GM19467 (cell line): ENCODE measurements around the gene BANF1.
"Not testable (repeated sequence)": the region's sequence is repeated elsewhere in the genome, so short reads cannot be mapped to it uniquely, and the experiment has no call there.

Source experiments
- ATAC-seq: cut with Tn5 transposase; IDR thresholded peaks from one replicate; pipeline ENCODE4 v1.9.1; 2021; ENCODE audit warnings: mild to moderate bottlenecking, moderate library complexity; ENCODE audit not compliant: unreplicated experiment

Gene BANF1

DNA sequence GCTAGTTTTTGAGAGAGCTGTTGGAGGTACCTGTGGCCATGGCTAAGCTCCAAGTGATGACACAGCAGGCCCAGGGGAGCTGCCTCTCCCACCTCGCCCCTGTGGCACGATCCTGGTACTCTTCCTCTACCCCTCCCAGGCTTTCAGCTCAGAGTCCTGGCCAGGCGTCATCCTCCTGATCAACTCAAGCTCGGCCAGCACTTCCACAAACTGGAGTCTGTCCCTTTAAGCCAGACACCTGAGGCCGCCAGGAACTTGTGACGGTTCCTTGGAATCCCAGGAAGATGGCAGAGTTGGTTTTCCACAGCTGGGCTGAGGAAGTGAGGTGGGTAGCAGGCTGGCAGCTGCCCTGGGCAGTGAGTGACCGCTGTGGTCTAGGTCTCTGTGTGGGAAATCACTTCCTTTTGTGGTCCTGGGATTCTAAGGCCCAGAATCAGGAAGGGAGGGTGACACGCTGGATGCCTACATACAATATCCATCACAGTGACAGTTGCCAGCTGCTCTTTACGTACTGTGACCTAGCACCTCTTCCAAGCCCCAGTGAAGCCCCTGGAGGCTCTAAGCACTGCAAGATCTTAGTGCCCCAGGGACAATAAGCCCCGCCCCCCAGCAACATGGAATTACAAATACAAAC, 6.3 kb downstream of the BANF1 start:
- ATAC-seq, result no peak

DNA sequence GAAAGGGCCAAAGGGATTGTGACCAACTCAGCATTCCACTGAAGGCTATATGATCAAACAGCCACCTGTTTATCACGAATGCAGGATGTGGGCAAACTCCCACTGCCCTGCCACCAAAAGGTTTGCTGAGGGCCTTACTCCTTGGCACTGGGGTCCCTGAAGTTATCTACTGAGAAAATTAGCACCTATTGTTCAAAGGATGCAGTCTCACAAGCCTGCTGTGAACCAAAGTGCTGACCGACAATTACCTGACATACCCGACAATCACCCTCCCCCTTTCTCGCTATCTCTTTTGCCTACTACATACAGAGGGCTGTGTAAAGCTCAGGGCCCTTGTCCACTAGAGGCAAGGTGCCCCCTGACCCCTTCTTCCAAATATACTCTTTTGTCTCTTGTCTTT, 7.7 kb downstream of the BANF1 start:
- not testable (repeated sequence) for ATAC-seq

DNA sequence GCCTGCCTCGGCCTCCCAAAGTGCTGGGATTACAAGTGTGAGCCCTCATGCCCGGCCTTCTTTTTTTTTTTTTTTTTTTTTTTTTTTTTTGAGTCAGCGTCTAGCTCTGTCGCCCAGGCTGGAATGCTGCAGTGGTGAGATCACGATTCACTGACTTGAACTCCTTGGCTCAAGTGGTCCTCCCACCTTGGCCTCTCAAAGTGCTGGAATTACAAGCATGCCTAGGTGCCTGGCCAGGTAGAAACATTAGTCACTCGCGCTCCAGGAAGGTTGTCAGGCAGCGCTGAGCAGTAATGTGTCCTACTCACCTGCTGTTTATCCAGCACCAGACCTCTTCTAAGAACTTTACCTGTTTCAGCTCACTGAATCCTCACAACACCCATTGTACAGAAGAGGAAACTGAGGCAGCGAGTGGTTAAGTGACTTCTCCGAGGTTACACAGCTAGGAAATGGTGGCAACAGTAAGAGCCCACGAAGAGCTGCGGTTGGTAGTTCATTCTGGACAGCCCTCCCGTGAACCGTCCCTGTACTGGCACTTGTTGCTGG, 9.0 kb downstream of the BANF1 start:
- no peak for ATAC-seq

DNA sequence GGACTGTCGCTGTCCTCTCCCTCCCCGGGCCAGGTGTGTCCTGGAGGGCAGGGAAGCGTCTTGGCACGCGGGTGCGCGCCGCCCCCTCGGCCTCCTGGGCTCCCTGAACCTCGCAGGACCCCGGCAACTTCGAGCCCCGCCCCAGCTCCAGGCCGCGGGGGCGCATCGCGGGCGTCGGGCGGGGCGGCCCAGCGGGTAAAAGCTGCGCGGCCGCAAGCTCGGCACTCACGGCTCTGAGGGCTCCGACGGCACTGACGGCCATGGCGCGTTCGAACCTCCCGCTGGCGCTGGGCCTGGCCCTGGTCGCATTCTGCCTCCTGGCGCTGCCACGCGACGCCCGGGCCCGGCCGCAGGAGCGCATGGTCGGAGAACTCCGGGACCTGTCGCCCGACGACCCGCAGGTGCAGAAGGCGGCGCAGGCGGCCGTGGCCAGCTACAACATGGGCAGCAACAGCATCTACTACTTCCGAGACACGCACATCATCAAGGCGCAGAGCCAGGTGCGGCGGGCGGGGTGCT, 9.5 kb downstream of the BANF1 start, which contains the start of gene CST6:
Gene CST6 (plus strand): TSS at position 224 of the 519 bp plus-strand sequence. CDS start 37 bp downstream, at position 261.
- ATAC-seq, result no peak

DNA sequence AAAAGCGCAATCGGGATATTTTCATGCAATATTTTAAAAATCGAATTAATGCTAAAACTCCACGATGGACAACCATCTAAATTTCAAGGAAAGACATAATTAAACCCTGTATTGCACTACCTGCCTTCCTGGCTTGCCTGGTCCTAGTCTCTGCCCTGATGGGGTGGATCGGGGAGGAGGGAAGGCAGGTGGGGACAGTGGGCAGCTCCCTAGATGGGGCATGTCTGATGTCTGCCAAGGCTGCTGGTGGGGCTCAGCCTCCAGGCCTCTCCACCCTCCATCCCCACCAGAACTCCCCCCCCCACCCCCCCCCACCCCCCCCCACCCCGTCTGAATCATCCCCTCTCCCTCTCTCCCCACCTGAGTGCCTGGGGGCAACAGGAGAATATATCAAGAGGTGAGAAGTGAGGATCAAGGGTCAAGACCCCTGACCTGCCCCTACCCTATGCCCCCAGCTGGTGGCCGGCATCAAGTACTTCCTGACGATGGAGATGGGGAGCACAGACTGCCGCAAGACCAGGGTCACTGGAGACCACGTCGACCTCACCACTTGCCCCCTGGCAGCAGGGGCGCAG, 10.2 kb downstream of the BANF1 start:
- ATAC-seq, result no peak

DNA sequence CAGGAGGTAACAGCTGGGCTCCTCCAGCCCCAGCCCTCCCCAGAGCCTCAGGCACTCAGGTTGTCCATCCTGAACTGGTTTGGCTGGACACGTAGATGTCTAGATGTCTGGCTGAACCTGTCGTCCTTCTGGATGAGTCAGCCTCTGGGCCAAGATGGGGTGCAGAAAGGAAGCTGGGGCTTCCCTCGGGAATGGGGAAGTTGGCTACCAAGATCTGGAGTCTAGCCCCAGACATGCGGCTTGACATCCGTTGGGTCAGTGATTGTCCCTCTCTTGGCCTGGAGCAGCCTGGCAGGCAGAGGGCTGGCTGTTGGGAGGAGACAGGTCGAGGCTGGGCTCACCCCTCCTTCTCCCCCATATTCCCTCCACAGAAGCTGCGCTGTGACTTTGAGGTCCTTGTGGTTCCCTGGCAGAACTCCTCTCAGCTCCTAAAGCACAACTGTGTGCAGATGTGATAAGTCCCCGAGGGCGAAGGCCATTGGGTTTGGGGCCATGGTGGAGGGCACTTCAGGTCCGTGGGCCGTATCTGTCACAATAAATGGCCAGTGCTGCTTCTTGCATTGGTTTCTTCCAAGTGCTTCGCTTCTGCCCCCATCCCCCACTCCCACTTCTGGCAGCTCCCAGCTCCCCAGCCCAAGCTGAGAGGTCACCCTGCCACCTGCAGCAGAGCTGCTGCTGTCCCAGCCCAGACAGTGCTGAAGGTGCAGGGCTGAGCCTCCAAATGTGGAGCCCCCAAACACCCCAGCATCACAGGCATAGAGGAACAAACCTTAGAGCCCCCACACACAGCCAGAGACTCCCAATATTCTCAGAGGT, 10.9 kb downstream of the BANF1 start:
- no peak for ATAC-seq

DNA sequence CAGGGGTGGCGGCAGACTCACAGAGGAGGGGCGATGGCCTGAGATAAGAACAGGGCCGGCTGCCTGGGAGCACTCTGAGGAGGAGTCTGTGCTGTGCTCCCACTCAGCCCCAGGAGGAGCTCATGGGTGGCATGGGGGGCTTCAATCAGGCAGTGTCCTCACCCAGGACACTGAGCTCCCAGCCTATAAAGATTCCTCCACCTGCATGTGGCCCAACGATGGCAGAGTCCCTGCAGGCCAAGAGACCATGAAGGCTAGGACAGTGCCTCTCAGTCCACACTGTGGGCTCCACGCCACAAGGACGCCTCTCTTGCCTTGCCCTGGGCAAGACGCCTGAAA, 11.4 kb downstream of the BANF1 start:
- ATAC-seq, result no peak

DNA sequence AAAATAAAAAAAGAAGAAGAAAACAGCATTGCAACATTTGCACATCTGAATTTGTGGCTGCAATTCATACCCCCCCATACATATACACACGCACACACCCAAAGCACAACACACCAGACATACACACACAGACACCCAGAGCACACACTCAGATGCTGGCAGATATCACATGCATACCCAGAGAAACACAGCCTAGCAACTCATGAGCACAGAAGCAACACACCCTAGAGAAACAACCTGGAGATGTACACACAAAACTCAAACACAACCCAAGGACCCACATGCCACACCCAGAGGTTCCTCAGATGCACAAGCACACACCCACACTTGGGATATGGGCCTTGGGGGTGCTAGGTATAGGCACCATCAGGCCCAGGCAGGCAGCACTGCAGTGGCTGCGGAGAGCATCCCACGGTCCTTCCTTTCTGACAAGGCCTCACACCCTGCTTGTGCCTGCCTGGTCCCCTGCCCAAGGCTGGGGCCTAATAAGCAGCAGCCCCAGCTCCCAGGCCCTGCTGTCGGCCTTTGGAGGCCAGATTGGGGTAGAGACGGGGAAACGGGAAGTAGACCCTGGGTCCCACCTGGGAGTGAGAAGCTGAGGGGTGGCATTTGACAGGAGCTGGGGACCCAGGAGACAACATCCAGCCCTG, 12.6 kb downstream of the BANF1 start:
- no peak for ATAC-seq

DNA sequence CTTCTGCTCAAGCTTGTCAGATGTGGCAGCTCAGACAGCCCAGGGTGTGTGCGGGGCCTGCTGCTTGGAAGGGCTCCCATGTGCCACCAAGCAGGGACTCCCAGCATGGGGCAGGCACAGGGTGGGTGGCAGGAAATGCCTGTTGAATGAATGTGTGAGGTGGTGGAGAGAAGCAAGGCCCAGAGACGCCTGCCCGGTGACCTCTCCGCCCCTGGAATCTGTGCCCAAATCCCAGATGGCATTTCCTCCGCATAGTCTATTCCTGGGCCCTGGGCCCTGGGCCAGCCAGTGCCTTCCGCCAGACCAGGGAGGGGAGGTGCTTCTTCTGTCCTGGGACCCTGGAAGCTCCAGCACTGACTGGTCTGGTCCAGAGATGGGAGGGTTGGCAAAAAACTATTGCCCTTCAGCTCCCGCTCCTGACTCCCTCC, 13.2 kb downstream of the BANF1 start:
- no peak for ATAC-seq

DNA sequence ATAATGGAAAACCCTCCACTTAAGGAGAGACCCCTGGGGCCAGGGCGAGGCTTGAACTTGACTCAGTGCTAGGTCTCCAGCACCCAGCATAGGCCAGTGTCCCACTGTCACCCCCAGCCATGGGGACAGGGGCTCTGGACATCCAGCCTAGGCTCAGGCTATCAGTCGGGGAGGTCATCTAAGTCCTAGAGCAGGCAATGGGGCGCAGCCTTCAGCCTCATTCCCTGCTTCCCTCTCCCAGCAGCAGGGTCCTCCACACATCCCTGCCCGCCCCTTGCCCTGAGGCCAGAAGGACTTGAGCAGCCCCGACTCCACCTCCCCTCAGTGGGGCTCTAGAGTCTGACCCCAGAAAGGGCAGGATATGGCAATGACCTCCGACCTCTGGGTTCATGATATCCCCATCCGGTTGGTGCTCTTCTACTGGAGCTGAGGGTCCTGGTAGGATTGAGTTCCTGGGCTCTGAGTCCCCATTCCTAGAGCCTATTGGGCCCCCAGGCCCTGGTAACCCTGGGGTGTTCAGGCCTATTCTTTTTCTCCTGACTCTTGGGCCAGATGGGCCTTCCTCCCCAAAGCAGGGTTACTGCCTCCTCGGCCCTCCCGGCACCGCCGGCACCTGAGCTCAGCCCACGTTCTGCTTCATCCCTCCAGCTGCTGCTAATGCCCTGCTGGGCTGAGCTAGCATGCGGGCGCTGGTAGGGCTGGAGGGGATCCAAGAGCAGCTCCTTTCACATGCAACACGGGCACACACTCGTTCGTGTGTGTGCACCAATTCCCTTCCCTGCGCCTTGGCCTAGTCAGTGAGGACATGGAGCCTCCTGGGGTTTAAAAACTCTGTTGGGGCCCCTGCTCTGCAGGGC, 13.9 kb downstream of the BANF1 start:
- ATAC-seq, result no peak

DNA sequence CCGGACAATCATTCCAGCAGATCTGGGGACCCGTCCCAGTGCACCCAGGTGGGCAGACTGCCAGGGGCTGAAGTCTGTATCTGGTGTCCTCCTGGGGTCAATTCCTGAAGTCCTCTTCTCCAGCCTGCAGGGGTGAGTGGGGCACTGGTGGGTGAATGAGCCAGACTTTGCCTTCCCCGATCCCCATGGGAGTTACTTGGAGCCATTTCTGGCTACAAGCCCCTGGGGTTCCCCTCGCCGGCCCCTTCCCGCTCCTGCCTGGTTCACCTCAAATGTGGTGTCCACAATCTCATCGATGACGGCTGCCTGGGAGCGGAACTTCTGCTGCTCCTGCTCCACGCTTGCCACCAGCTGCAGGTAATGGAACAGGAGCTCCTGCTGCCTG, 14.5 kb downstream of the BANF1 start:
- ATAC-seq, result no peak

DNA sequence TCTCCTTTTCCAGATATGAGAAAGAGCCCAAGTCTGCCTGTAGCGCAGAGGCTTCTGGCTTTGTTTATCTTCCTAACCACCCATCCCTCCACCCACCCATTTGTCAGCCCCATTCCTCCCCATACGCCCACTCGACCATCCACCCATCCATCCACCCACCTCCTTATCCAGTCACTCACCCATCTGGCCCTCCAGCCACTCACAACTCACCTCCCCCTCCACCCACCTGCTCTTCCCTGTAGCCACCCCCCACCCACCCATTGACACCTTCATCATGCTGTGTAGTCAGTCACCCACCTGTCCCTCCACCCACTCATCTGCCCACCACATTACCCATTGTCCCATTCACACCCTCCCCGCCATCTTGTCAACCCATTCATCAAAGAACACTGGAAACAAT, 15.0 kb downstream of the BANF1 start:
- no peak for ATAC-seq

DNA sequence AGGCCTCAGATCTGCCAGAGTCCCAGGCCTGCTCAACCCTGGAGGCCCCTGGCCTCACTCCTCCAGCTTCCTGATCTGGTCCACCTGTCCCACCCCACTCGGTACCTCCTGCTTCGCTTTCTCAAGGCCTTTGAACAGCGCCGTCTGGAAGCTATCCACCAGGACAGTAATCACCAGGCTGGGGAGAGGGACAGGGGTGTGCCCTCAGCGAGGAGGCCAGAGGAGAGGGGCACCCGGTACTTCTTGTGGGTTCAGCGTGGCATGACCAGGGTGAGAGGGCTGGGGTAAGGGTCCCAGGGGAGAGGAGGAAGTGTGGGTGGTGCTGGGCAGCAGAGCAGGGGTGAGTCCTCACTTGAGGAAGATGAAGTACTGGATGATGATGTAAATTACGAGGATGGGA, 17.9 kb downstream of the BANF1 start:
- ATAC-seq, result no peak

DNA sequence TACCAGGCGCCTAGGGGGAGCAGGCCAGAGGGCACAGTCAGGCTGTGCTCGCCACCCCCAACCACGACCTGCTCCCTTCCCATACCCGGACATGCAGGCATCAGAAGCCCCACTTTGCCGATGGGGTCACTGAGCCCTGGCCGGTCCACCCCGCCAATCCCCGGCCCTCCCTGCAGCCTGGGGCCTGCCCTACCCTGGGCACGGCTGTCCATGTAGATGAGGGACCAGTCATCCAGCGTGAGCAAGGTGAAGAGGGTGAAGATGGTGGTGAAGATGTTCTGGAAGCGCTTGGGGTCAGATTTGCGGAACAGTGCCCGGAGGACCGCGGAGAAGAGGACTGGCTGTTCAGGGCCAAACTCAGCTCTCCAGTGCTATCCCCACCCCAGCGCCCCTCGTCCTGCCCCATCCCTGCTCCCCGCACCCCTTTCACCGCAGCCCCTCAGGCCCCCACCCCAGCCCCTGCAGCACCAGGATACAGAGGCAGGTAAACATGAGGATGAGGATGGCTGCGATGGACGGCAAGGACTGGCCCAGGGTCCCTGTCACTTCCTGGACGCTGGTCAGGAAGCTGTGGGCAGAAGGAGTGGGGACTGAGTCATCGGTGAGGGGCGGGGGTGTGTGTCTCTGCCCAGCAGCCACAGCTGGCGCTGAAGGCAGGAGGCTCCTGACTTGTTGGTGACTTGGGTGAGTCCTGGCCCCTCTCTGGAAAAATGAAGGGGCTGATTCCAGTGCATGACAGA, 18.5 kb downstream of the BANF1 start:
- ATAC-seq, result no peak

DNA sequence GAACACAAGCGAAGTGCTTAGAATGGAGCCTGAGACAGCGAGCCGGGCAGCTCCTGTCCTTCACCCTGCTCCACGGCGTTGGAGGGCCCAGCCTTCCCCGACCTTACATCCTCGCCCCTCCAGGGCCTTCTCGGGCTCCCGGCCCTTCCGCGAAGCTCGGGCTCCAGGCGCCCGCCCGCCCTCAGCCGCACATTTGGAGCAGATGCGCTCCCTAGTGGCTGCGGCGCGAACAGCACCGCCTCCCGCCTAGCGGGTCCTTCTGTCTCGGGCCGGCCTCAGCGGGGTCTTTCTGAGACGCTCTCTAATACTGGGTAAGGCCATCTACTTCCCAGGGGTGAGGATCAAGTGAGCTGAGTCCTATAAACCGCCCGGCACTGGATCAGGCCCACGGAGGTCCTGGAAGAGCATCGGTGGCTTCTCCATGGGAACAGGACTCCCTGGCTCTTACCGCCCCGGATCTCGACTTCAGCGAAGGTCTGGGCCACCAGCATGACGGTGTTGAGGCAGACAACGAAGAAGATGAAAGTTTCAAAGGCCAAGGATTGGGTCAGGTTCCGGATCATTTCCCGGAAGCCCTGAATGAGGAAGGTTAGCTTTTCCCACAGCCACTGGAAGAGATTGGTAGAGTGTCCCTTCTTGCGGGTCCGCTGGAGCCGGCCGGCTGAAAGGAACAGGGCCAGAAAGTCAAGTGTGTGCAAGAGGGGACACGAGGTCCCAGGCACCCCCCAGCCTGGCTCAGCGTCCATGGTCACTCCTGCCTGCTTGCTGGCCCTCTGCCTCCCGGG, 20.3 kb downstream of the BANF1 start:
- no peak for ATAC-seq

DNA sequence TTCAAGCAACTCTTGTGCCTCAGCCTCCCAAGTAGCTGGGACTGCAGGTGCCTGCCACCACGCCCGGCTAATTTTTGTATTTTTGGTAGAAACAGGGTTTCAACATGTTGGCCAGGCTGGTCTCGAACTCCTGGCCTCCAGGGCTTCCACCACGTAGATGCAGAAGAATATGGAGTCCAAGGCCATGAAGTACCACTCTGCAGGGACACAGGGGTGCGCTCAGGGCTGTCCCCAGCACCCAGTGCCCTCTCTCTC, 20.8 kb downstream of the BANF1 start:
- ATAC-seq, result not testable (repeated sequence)

DNA sequence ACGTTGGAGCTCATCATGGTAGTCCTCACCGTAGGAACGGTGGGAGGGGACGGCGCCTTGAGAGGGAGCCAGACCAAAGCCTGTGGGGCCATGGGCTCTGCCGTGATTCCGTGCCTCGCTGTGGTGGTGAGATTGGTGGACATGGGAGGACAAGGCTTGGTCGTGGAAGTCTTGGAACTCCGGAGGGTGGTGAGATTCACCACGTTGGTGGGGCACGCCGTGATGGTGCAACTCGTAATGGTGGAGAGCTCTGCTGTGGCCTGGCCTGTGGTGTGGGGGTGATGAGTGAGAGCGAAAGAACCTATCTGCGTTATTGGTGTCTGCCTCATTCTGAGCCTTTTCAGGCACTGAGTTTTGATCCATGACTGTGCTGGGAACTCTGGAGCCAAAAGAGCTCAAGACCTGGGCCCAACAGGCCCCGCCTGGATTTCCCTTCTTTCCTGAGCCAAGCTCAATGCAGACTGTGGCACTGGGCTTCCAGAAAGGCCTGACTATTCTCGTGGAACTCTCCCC, 23.8 kb downstream of the BANF1 start, which contains the start of gene CATSPER1:
Gene CATSPER1 (minus strand): TSS at position 463 of the 513 bp plus-strand sequence. CDS start 100 bp downstream, at position 363.
- ATAC-seq, result no peak

DNA sequence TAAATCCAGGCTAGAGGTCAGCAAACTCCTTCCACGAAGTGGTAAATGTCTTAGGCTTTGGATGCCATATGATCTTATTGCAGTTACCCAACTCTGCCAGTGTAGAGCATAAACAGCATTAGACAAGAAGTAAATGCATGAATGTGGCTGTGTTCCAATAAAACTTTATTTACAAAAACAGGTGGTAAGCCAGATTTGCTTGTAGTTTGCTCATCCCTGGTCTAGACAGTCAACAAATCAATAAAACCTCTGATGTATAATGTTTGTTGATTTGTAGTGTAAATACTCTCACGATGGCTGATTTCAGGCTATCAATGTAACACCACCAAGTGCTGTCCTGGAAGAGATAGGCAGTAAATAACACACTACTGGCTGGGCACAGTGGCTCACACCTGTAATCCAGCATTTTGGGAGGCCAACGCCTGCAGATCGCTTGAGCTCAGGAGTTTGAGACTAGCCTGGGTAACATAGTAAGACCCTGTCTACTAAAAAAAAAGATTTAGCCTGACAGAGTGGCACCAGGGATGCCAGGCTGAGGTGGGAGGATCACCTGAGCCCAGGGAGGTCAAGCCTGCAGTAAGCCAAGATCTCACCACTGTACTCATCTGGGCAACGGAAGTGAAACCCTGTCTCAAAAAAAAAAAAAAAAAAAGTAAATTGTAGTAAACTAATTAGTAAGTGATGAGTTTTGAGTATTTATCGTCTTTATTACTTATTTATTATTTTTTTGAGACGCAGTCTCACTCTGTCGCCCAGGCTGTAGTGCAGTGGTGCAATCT, 30.8 kb downstream of the BANF1 start:
- ATAC-seq, result no peak
